ENCODE results near the gene MYBL2. TPM values are rescaled to one million over a fixed set of nuclear protein-coding genes. Genes with fewer than 3 reads are reported as not detected.

MYBL2 gene
- total RNA-seq, 1 donor from 2014 or later: 14.7 TPM

- no peak for DNase-seq (ENCODE audit: extremely low spot score, unreplicated experiment)
- TF ChIP-seq, protein P1, sequence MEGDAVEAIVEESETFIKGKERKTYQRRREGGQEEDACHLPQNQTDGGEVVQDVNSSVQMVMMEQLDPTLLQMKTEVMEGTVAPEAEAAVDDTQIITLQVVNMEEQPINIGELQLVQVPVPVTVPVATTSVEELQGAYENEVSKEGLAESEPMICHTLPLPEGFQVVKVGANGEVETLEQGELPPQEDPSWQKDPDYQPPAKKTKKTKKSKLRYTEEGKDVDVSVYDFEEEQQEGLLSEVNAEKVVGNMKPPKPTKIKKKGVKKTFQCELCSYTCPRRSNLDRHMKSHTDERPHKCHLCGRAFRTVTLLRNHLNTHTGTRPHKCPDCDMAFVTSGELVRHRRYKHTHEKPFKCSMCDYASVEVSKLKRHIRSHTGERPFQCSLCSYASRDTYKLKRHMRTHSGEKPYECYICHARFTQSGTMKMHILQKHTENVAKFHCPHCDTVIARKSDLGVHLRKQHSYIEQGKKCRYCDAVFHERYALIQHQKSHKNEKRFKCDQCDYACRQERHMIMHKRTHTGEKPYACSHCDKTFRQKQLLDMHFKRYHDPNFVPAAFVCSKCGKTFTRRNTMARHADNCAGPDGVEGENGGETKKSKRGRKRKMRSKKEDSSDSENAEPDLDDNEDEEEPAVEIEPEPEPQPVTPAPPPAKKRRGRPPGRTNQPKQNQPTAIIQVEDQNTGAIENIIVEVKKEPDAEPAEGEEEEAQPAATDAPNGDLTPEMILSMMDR (IDR thresholded peaks at IDR 0.05): no peak
- Mint-ChIP-seq H3K27ac (ENCODE audit: unreplicated experiment) (no peak overlapping the region), H3K4me1 (ENCODE audit: unreplicated experiment) (no peaks in the 10 kb centered on the region), H3K27me3 (ENCODE audit: unreplicated experiment) (peaks cover 4% of the 10 kb centered on the region), H3K36me3 (ENCODE audit: unreplicated experiment) (no peaks in the 10 kb centered on the region), H3K9me3 (ENCODE audit: unreplicated experiment) (no peaks in the 10 kb centered on the region), H3K4me3 (ENCODE audit: unreplicated experiment) (no peak overlapping the region)
Observed at GRCh38 chr20:43723186-43723585, 56.3 kb downstream of the MYBL2 start.

DNA sequence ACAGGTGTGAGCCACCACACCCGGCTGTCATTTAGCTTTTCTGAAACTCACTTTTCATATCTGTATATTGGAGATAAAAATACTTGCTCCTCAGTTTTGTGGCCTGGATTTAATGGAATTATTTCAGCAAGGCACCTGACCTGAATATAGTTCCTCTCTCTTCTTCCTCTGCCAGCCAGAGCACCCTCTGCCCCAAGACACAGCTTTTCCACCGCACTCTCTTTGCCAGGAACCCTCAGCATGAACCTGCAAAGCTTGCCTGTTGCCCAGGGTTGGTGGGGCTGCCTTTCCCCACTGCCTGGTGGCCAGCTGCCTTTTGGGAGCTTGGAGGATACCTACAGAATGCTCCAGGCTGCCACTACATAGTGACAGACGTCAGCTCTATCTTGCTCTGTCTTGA lies 56.8 kb downstream of the MYBL2 start:
- no peak overlapping the region for H3K27ac Mint-ChIP-seq (ENCODE audit: unreplicated experiment)
- no peak overlapping the region for H3K4me3 Mint-ChIP-seq (ENCODE audit: unreplicated experiment)
- no peaks in the 10 kb centered on the region for H3K9me3 Mint-ChIP-seq (ENCODE audit: unreplicated experiment)
- H3K27me3 Mint-ChIP-seq (ENCODE audit: unreplicated experiment): peaks cover 4% of the 10 kb centered on the region
- no peaks in the 10 kb centered on the region for H3K4me1 Mint-ChIP-seq (ENCODE audit: unreplicated experiment)
- H3K36me3 Mint-ChIP-seq (ENCODE audit: unreplicated experiment): no peaks in the 10 kb centered on the region
- TF ChIP-seq, protein P1 (IDR thresholded peaks at IDR 0.05): no peak
- no peak for DNase-seq (ENCODE audit: extremely low spot score, unreplicated experiment)

DNA sequence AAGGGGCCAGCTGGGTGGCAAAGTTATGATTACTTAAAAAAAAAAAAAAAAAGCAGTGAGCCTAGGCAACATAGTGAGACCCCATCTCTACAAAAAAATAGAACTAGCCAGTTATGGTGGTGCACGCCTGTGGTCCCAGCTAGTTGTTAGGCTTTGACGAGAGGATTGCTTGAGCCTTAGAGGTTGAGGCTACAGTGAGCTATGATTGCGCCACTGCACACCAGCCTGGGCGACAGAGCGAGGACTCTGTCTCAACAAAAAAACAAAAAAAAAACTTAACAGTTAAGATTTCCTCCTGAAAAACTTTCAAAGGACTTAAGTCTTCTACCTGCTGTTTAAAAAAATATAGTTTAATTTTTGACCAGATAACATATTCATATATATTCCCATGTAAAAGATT lies 57.5 kb downstream of the MYBL2 start:
- Mint-ChIP-seq H3K9me3 (ENCODE audit: unreplicated experiment) (no peaks in the 10 kb centered on the region), H3K4me3 (ENCODE audit: unreplicated experiment) (no peak overlapping the region), H3K4me1 (ENCODE audit: unreplicated experiment) (no peaks in the 10 kb centered on the region), H3K27ac (ENCODE audit: unreplicated experiment) (no peak overlapping the region), H3K36me3 (ENCODE audit: unreplicated experiment) (no peaks in the 10 kb centered on the region), H3K27me3 (ENCODE audit: unreplicated experiment) (peaks cover 4% of the 10 kb centered on the region)
- no peak for DNase-seq (ENCODE audit: extremely low spot score, unreplicated experiment)
- TF ChIP-seq, protein P1 (IDR thresholded peaks at IDR 0.05): no peak

DNA sequence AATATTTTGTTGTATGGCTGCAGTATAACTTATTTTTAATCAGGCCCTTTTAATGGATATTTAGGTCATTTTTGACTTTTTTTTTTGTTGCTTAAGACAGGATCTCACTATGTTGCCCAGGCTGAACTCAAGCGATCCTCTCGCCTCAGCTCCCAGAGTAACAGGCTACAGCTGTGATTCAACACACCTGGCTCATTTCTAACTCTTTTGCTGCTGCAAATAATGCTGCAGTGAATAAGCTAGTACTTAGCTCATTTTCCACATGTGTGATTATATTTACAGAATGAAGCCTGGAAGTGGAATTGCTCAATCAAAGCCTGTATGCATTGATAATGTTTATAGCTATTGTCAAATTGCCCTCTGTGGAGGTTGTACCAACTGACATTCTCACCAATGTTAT lies 58.8 kb downstream of the MYBL2 start:
- H3K4me1 Mint-ChIP-seq (ENCODE audit: unreplicated experiment): no peaks in the 10 kb centered on the region
- TF ChIP-seq, protein P1 (IDR thresholded peaks at IDR 0.05): no peak
- H3K27ac Mint-ChIP-seq (ENCODE audit: unreplicated experiment): no peak overlapping the region
- H3K36me3 Mint-ChIP-seq (ENCODE audit: unreplicated experiment): no peaks in the 10 kb centered on the region
- H3K9me3 Mint-ChIP-seq (ENCODE audit: unreplicated experiment): no peaks in the 10 kb centered on the region
- H3K4me3 Mint-ChIP-seq (ENCODE audit: unreplicated experiment): no peak overlapping the region
- DNase-seq (ENCODE audit: extremely low spot score, unreplicated experiment): no peak
- H3K27me3 Mint-ChIP-seq (ENCODE audit: unreplicated experiment): peaks cover 6% of the 10 kb centered on the region

DNA sequence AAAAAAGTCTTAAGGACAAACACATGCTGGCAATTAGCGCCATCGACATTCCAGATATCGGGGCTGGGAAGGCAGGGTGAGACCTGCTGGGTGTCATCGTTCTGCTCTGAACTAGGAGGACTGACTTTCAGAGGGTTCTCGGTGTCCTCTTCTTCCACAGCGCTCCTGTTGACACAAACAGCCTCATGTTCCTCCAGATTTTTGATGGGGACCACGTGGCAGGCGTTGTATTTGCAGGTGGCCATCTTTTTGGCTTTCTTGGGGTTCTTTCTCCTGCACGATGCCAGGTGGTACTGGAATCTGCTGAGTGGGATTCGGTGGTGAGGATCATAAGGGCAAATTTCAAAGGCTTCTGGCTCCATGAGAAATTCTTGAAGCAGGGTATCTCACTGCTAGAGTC lies 59.4 kb downstream of the MYBL2 start:
- Mint-ChIP-seq H3K4me3 (ENCODE audit: unreplicated experiment) (no peak overlapping the region), H3K9me3 (ENCODE audit: unreplicated experiment) (no peaks in the 10 kb centered on the region), H3K27me3 (ENCODE audit: unreplicated experiment) (peaks cover 7% of the 10 kb centered on the region), H3K4me1 (ENCODE audit: unreplicated experiment) (no peaks in the 10 kb centered on the region), H3K27ac (ENCODE audit: unreplicated experiment) (no peak overlapping the region), H3K36me3 (ENCODE audit: unreplicated experiment) (no peaks in the 10 kb centered on the region)
- TF ChIP-seq, protein P1 (IDR thresholded peaks at IDR 0.05): no peak
- no peak for DNase-seq (ENCODE audit: extremely low spot score, unreplicated experiment)
